ENCODE results near the gene RSPH10B2.
"Not testable (repeated sequence)": the region's sequence is repeated elsewhere in the genome, so short reads cannot be mapped to it uniquely, and the experiment has no call there.

The RSPH10B2 gene

DNA sequence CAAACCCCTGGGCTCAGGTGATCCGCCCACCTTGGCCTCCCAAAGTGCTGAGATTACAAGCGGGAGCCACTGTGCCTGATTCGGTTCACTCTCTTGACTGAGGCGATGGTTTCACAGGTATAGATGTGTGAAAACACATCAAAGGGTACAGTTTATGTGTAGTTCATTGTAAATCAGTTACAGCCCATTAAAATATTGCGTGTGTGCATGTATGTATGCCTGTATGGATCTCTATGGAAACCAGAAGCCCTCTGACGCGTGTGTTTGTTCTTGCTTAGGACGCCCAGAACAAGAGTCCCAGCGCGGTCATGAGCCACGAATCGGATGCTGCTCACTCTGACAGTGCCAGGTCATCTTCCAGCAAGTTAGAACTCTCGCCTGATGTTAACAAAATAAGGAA, 35.5 kb downstream of the RSPH10B2 start:
- not testable (repeated sequence) for DNase-seq (ENCODE audit: low read depth in 3 of 3)

- DNase-seq (ENCODE audit: low read depth in 3 of 3): not testable (repeated sequence)
Observed at GRCh38 chr7:6792113-6792872, 38.4 kb downstream of the RSPH10B2 start.

DNA sequence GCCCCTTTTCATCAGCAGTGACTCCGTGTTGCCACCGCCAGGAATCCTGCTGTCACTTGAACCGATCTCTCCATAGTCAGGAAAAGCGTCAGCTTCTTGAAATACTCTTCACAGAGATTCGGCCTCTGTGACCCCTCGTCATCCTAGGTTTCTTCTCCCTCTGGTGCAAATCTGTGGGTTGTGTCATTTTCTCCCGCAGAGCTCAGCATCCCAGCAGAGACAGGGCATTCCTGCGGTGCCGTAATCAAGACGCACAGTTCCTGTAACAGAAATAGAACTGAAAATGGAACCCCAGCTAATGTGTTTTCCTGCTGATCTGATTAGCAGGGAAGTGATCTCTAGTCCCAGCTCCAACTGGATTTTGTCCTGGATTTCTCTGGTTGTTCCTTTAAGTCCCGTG, 40.4 kb downstream of the RSPH10B2 start:
- not testable (repeated sequence) for DNase-seq (ENCODE audit: low read depth in 3 of 3)

DNA sequence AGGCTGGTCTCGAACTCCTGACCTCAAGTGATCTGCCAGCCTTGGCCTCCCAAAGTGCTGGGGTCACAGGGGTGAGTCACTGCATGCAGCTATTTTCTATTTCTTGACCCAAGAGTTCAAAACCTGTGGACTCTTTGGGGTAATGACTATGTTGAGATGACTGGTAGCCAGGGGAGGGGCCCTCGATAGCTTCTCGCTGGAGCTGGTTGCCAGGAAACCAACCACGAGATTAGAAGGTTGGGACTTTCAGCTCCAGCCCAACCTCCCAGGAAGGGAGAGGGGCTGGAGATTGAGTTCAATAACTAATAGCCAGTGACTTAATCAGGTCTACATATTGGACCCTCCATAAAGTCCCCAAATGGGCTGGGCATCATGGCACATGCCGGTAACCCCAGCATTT, 43.3 kb downstream of the RSPH10B2 start:
- not testable (repeated sequence) for DNase-seq (ENCODE audit: low read depth in 3 of 3)

- not testable (repeated sequence) for DNase-seq (ENCODE audit: low read depth in 3 of 3)
Observed at GRCh38 chr7:6798047-6798446, 44.1 kb downstream of the RSPH10B2 start.

DNA sequence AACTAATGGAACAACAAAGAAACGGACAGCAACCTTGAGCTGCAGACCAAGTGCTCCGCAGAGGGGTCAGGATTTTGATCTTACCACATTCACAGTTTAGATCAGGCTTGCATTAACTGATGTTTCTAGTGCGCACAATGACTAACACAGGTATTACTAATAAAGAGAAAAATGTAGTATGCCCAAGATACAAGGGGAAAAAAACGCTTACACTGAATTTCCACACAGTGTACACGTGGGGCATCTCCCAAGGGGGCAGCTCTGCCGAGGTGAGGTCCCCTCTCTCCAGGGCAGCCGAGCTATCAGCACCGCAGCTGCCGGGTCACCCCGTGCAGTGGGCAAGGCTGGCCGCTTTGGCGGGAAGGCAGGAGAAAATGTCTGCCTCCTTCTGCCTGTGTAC, 46.0 kb downstream of the RSPH10B2 start:
- DNase-seq (ENCODE audit: low read depth in 3 of 3): not testable (repeated sequence)

- DNase-seq (ENCODE audit: low read depth in 3 of 3): not testable (repeated sequence)
Observed at GRCh38 chr7:6800331-6800730, 46.4 kb downstream of the RSPH10B2 start.

DNA sequence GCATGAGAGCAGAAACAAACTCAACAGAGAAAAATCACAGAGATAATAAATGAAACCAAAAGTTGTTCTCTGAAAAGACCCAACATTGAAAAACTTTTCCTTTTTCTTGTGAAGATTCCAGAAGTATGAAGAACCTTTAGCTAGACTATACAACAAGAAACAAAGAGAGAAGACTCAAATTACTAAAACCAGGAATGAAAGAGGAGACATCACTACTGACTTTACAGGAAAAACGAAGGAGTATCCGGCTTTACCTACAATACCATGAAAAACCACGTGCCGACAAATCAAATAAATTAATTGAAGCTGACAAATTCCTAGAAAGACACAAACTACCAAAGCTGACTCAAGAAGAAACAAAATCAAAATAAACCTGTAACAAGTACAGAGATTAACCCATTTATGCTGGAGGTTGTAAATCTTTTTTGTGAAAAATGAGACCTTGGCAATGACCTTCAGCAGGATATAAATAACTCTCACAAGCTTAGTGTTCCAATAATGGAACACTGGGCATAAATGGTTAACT, 53.6 kb downstream of the RSPH10B2 start:
- DNase-seq (ENCODE audit: low read depth in 3 of 3): not testable (repeated sequence)

GRCh38 chr7:6807959-6808358, 54.1 kb downstream of the RSPH10B2 start:
- DNase-seq (ENCODE audit: low read depth in 3 of 3): not testable (repeated sequence)

GRCh38 chr7:6813011-6813410, 59.1 kb downstream of the RSPH10B2 start:
- not testable (repeated sequence) for DNase-seq (ENCODE audit: low read depth in 3 of 3)

DNA sequence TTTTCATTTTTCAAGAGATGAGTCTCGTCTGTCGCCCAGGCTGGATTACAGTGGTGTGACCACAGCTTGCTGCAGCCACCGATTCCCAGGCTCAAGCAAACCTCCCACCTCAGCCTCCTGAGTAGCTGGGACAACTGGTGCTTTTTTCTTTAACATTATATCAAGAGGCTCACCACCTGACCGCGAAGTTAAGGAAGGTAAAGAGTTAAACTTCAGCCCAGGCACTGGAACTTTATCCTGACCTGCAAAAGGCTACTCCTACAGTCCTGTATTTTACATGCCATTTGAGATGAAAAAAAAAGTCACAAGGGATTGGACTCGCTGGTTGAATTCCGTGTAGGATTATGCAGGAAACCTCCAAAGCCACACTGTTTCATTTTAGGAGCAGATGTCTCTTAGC, 61.6 kb downstream of the RSPH10B2 start:
- DNase-seq (ENCODE audit: low read depth in 3 of 3): not testable (repeated sequence)

- DNase-seq (ENCODE audit: low read depth in 3 of 3): not testable (repeated sequence)
Observed at GRCh38 chr7:6821622-6822021, 67.7 kb downstream of the RSPH10B2 start.

- not testable (repeated sequence) for DNase-seq (ENCODE audit: low read depth in 3 of 3)
Observed at GRCh38 chr7:6825236-6826125, 71.6 kb downstream of the RSPH10B2 start.

GRCh38 chr7:6826151-6826550, 72.2 kb downstream of the RSPH10B2 start, which contains the start of gene CCZ1B:
Gene CCZ1B (minus strand): TSS chr7:6826275. CDS start chr7:6826197, 78 bp downstream.
- DNase-seq (ENCODE audit: low read depth in 3 of 3): peak; percentile 65 to 86 (median 78)

DNA sequence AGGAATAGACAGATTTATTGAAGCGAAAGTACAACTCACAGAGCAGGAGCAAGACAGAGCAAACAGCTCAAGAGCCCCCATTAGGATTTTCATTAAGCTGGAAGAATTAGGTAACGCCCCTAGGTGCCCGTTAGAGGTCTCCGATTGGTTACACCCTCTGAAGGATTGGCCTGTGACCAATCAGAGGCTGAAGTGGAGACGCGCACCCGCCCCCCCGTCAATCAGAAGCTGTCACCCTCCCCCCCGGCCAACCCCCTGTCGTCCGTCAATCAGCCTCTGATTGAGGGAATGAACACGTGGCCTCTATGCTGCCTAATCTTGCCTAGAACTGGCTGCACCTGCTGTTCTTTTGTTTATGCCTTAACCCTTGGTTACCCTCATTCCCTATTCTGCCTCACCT, 73.3 kb downstream of the RSPH10B2 start:
- not testable (repeated sequence) for DNase-seq (ENCODE audit: low read depth in 3 of 3)

GRCh38 chr7:6829616-6830015, 75.7 kb downstream of the RSPH10B2 start:
- DNase-seq (ENCODE audit: low read depth in 3 of 3): not testable (repeated sequence)

GRCh38 chr7:6830026-6830425, 76.1 kb downstream of the RSPH10B2 start:
- DNase-seq (ENCODE audit: low read depth in 3 of 3): not testable (repeated sequence)

DNA sequence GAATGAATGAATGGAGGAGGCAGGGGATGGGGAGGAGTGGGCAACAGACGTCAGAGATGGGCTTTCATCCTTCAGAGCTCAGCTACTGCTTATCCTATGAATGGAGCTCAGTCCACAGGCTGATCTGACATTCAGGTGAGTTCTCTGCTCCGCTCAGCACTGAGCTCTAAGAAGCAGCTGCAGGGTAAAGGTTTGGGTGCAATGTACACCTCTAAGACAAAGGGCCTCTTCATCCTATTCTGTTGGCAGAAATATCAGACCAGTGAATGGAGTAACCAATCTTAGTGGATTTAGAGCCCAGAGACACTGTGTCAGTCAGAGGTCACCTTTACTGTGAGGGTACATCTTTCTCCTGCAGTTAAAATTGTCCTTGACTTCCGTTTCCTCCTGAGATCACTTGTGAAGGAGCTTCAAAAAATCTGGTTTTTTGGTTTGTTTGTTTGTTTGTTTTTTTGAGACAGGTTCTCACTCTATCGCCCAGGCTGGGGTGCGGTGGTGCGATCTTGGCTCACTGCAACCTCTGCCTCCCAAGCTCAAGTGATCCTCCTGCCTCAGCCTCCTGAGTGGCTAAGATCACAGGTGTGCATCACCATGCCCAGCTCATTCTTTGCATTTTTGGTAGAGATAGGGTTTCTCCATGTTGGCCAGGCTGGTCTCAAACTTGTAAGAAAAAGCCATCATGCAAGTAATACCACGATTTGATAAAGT, 77.3 kb downstream of the RSPH10B2 start:
- DNase-seq (ENCODE audit: low read depth in 3 of 3): no peak

GRCh38 chr7:6833636-6834035, 79.7 kb downstream of the RSPH10B2 start:
- DNase-seq (ENCODE audit: low read depth in 3 of 3): no peak

DNA sequence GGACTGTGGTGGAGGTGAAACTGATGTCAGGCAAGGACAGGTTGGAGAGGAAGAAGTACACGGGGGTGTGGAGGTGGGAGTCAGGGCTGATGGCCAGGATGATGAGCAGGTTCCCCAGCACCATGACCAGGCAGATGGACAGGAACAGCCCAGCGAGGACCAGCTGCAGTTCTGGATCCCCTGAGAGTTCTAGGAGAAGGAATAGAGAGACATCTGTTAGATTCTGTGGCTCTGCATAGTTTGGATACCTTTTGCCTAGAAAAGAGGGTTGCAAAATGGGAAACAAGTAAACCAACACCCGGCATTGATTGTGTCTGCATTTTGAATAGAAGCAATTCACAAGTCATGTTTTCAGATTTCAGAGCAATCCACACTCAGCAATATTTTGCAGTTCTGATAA, 81.6 kb downstream of the RSPH10B2 start:
- DNase-seq (ENCODE audit: low read depth in 3 of 3): not testable (repeated sequence)

GRCh38 chr7:6837081-6837480, 83.2 kb downstream of the RSPH10B2 start:
- not testable (repeated sequence) for DNase-seq (ENCODE audit: low read depth in 3 of 3)
